ENCODE results near the gene SEC11C.
"Not testable (repeated sequence)": the region's sequence is repeated elsewhere in the genome, so short reads cannot be mapped to it uniquely, and the experiment has no call there.

The SEC11C gene

GRCh38 chr18:59139615-59140301, at the start of gene SEC11C:
Gene SEC11C (plus strand): TSS chr18:59139884. CDS start chr18:59139949, 65 bp downstream.
- DNase-seq: peak; percentile 95 to 97 (median 95)

GRCh38 chr18:59090966-59091603, 48.6 kb upstream of the SEC11C start:
- no peak for DNase-seq

DNA sequence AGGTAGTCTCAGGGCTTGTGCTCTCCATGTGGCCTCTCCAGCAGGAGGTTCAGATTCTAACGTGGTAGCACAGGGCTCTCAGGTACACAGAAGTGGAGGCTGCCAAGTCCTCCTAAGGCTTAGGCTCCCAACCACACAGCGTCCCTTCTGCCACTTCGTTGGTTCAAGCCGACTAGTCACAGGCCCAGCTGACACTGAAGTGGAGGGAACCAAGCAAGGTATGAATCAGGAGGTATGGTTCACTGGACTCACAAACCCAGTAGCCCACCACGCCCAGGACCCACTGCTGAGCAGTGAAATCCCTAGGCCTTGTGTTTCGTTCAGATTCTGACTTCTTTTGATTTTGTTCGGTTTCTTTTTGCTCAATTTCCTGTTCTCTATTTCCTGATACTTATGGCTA, 46.0 kb upstream of the SEC11C start:
- no peak for DNase-seq

DNA sequence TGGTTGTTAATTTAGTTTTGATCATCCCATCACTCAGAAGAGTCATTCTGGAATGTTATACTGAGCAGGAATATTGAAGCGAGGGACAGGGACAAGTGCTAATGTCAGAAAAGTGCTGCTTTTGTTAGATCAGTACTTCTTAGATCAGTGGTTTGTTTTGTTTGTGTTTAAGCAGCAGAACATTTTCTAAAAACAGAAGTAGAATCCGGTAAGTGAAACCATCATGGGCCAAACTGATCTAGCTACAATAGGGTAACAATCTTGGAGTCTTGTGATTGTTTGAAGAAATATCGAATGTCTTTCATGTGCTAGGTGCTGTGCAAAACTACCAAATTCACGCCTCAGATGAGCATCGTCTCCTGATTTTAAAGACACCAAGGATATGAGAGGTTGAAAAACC, 45.1 kb upstream of the SEC11C start:
- DNase-seq: no peak

- DNase-seq: no peak
Measured at GRCh38 chr18:59096098-59096789, 43.4 kb upstream of the SEC11C start.

GRCh38 chr18:59101830-59102414, 37.8 kb upstream of the SEC11C start:
- no peak for DNase-seq

DNA sequence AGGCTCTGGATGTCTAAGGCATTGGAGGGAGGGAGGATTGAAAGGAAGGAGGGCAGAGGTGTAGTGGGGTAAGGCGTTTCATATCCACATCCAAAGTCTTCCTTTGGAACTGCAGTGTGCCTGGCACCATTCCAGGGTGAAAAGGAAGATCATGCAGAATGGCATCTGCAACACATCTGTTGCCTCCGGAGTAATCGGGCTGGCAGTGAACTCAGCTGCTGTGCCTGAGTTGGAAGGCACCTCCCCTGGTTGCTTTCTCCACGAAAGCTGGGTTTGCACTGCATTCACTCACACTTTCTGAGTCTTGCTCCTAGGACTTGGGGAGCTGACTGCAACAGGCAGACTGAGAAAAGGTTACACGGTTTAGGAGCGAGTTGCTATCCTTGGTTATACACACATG, 30.3 kb upstream of the SEC11C start:
- DNase-seq: no peak

DNA sequence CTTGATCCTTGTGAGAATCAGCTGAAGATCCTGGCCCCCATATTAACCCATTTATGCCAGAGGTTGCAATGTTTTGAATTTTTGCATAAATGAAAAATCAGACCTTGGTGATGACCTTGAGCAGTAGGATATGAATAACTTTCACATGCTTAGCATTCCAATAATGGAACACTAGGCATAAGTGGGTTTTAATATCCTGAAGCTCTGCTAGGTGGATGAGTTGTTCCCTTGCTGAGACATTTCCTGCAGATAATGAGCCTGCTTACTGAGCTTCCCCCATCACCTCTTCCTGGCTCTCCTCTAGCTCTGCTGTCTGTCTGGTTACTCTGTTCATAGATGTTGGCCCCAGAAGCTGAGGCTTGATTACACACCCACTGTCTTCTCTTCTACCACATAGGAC, 25.5 kb upstream of the SEC11C start:
- DNase-seq: no peak

DNA sequence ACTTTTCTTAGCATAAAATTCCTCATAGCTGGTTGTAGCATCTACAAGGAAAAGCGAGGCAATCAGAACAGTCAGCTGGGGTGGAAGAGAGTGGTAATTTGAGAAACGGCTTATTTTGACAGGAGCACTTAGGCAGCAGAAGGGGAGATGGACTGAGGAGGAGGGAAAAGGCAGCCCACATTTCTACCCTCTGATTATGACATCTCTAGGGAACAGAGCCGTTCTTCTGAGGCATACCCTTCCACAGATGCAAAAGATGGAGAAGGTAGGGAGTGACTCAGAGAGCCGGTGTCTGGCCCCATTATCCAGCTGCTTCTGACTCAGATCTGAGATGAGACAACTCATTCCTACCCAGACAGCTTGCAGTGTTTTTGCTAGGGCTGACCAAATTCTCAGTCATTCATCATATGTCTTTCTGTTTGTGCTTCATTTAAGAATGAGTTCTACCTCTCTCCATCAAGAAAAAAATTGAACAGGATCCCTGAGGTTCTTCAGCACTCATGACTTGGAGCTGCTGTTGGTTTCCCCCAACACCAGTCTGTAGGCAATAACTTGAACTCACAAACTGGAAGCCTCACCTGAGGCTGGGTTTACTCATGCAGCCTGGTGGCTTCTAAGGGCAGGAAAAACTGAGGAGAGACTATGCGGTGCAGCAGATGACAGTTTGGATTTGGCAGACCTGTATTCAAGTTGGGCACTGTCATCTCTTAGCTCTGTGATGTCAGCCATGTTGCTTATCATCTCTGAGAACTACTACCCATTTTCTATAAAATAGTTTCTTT, 15.9 kb upstream of the SEC11C start:
- peak in 2 of 3 donors; percentile 11 to 17 for DNase-seq

GRCh38 chr18:59124370-59124704, 15.3 kb upstream of the SEC11C start:
- DNase-seq: no peak

- no peak for DNase-seq
Measured at GRCh38 chr18:59127047-59127446, 12.6 kb upstream of the SEC11C start.

DNA sequence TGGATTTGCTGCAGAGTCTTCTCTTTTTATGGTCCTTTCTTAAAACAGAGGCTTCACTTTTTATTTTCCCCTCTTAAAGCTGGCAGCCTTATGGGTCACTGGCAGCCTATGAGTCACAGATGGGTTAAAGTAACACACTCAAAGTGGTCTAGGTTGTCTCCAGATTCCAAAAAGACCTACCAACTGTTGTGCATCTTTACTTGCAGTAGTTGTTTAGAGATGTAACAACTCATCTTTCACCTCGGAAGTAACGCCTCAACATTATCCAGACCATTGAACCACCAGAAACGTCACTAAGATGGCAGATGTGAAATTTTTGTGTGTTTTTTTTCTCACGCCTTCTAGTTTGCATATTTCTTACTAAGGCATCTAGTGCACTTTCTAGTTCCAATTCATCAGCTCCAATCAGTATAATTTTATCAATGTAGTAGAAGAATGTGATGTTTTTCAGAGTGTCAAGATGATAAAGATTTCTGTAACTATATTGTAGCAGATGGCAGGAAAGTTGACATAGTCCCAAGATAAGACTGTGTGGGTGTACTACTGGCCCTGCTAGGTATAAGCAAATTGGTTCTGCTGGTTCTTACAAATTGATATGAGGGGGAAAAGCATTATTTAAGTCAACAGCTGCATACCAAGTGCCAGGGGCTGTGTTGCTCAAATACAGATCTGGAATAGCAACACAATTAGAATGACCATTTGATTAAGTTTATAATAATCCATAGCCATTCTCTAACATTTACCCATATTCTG, 9.6 kb upstream of the SEC11C start:
- no peak for DNase-seq

GRCh38 chr18:59132810-59133465, 6.7 kb upstream of the SEC11C start:
- no peak for DNase-seq

- DNase-seq: peak; percentile 84 to 93 (median 92)
Measured at GRCh38 chr18:59139291-59139614, 431 bp upstream of the SEC11C start.

GRCh38 chr18:59140302-59140885, 710 bp downstream of the SEC11C start:
- no peak for DNase-seq

DNA sequence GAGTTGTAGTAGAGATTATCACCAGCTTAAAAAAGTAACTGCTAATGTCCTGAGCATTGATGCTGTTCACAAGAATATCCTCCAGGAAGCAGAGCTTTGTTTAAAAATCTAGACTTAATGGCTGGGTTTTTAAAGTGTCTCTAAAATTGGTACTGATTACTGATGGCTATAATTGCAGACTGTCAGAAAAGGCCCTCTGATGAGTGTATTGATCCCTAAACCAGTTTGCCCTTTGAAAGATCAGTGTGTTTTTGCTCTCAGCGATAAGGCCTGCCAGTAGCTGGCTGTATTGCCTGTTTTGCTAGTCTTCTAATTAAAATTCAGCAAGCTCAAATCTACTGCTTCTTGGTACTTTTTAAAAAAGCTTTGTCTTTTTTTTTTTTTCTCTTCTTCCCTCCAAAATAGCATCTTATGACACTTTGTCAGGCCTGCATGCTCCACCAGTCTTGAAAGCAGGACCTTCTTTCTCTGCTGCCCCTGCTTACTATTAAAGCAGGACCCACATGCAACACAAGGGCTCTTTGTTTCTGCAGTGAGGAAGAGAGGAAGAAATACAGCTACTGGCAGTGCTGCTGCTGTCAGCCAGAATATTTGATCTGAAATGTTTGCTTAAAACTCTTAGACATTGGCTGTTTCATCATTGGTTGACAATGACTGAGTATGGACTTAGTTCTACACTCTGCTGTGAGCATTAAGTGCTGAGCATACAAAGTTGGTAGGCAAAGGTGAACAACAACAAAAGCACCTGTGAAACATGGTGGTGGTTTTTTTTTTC, 1.8 kb downstream of the SEC11C start:
- no peak for DNase-seq

- no peak for DNase-seq
Measured at GRCh38 chr18:59142274-59142673, 2.6 kb downstream of the SEC11C start.

DNA sequence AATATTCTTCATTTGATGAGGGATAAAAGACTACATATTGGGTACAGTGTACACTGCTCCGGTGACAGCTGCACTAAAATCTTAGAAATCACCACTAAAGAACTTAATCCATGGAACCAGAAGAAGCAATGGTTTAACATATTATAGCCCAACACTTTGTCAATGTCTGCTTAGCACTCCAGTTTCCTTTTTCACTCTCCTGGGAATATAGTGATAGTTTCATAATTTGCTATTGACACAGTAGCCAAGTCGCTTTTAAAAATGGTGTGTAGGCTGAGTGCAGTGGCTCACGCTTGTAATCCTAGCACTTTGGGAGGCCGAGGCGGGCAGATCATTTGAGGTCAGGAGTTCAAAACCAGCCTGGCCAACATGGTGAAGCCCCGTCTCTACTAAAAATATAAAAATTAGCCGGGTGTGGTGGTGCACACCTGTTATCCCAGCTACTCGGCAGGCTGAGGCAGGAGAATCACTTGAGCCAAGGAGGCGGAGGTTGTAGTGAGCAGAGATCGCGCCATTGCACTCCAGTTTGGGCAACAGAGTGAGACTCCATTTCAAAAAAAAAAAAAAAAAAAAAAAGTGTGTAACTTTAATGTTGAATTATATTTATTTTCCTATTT, 3.2 kb downstream of the SEC11C start:
- DNase-seq: not testable (repeated sequence)

GRCh38 chr18:59143441-59143840, 3.8 kb downstream of the SEC11C start:
- DNase-seq: no peak

DNA sequence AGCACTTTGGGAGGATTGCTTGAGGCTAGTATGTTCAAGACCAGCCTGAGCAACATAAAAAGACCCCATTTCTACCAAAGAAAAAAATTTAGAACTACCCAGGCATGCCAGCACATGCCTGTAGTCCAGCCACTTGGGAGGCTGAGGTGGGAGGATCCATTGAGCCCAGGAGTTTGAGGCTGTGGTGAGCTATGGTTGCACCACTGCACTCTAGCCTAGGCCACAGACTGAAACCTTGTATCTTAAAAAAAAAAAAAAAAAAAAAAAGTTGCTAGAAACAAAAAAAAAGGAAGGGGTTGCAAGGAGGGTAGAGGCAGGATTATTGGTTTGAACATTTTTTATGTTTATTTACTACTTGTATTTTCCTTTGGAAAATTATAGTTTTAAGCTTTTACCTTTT, 4.8 kb downstream of the SEC11C start:
- DNase-seq: no peak
